HCT116 (cell line): Measurements from ENCODE around the gene OR51V1. TPM values are rescaled to one million over a fixed set of nuclear protein-coding genes. Genes with fewer than 3 reads are reported as not detected.

Source experiments
- ATAC-seq: fragments of 200-7000 bp; cut with Tn5 transposase; 2 replicates; pipeline ENCODE4 v1.9.1; 2020; ENCODE audit warnings: mild to moderate bottlenecking, moderate library complexity
- BruUV-seq: library from RNA; stranded (reverse); fragments of 400-500 nt; replicated peaks from 2 replicates; lab custom pipeline; 2021; lab: Mats Ljungman, UMichigan
- CTCF ChIA-PET: fragments of 300-600 bp; sonication (Branson Sonifier 250); formaldehyde crosslinking; loops from one replicate; lab custom pipeline; 2021; ENCODE audit warnings: antibody characterized with exemption; lab: Charles Lee
- POLR2A ChIA-PET: fragments of 300-600, 350-600 bp; sonication (Branson Sonifier 250); formaldehyde crosslinking; loops from one replicate; lab custom pipeline; 2021; ENCODE audit warnings: antibody characterized with exemption; lab: Charles Lee
- RAD21 ChIA-PET, 2 experiments: fragments of 300-600 bp; sonication (Branson Sonifier 250); formaldehyde crosslinking; loops; one replicate each; lab custom pipeline; 2023; ENCODE audit warnings: low total read pairs in 2 of 2; ENCODE audit not compliant: uncharacterized antibody in 2 of 2, unreplicated experiment in 2 of 2, low non-redundant PET in 1 of 2; lab: Charles Lee
- DNase-seq: peaks from one replicate; pipeline ENCODE4 v3.0.0-alpha.2; 2010; ENCODE audit warnings: low read depth, low spot score
- H2AFZ ChIP-seq: fragments of 200-600 bp; shearing (Covaris generic), sonication (generic); 2 replicates; pipeline ENCODE4 v1.6.1; 2017; ENCODE audit warnings: low read depth, mixed run types, mixed read lengths, antibody characterized with exemption, low read length; ENCODE audit not compliant: poor library complexity, severe bottlenecking
- H3K27ac ChIP-seq: 2 replicates; pipeline ENCODE4 v1.5.1; 2012; ENCODE audit warnings: low read depth, low read length
- H3K27me3 ChIP-seq: fragments of 200-600 bp; sonication (generic); 2 replicates; pipeline ENCODE4 v1.6.1; 2016; ENCODE audit warnings: mixed run types, low read length, mixed read lengths; ENCODE audit not compliant: insufficient read depth
- H3K36me3 ChIP-seq, 2 experiments: fragments of 200-500 bp in 1 of 2; fragments of 200-600 bp in 1 of 2; sonication (Bioruptor generic) in 1 of 2; sonication (generic) in 1 of 2; 2 replicates each; pipeline versions ENCODE4 v1.5.1 to v1.6.1; 2014 to 2016; ENCODE audit warnings: low read length in 2 of 2, inconsistent platforms in 1 of 2, mixed read lengths in 1 of 2, mixed run types in 1 of 2; ENCODE audit not compliant: insufficient read depth in 2 of 2, control insufficient read depth in 1 of 2
- H3K4me1 ChIP-seq, 2 experiments: fragments of 200-600 bp in 1 of 2; sonication (generic) in 1 of 2; 2 replicates each; pipeline versions ENCODE4 v1.5.1 to v1.6.1; 2012 to 2017; ENCODE audit warnings: low read length in 2 of 2, inconsistent platforms in 1 of 2, mild to moderate bottlenecking in 1 of 2, mixed read lengths in 1 of 2, mixed run types in 1 of 2, moderate library complexity in 1 of 2; ENCODE audit not compliant: insufficient read depth in 2 of 2, control insufficient read depth in 1 of 2
- H3K4me2 ChIP-seq: fragments of 200-600 bp; sonication (generic); 2 replicates; pipeline ENCODE4 v1.6.1; 2017; ENCODE audit warnings: mixed run types, low read length, mixed read lengths
- H3K4me3 ChIP-seq, 2 experiments: fragments of 200-600 bp in 1 of 2; sonication (generic) in 1 of 2; replicated peaks in 1 of 2; 2 replicates each; pipeline ENCODE4 v1.5.1; 2011 to 2016; ENCODE audit warnings: low read length in 2 of 2, control low read depth in 1 of 2, low read depth in 1 of 2, mild to moderate bottlenecking in 1 of 2, mixed read lengths in 1 of 2, mixed run types in 1 of 2
- H3K79me2 ChIP-seq: fragments of 200-600 bp; sonication (generic); 2 replicates; pipeline ENCODE4 v1.6.1; 2017; ENCODE audit warnings: mild to moderate bottlenecking, mixed run types, low read length, moderate library complexity, mixed read lengths; ENCODE audit not compliant: insufficient read depth
- H3K9ac ChIP-seq: fragments of 200-600 bp; sonication (generic); 2 replicates; pipeline ENCODE4 v1.6.1; 2016; ENCODE audit warnings: low read length, mixed read lengths
- H3K9me2 ChIP-seq: fragments of 200-600 bp; sonication (generic), shearing (Covaris generic); 2 replicates; pipeline ENCODE4 v1.6.1; 2017; ENCODE audit warnings: mixed run types, mild to moderate bottlenecking, moderate library complexity; ENCODE audit not compliant: insufficient read depth
- H3K9me3 ChIP-seq, 2 experiments: fragments of 200-500 bp in 1 of 2; fragments of 200-600 bp in 1 of 2; sonication (Bioruptor generic) in 1 of 2; sonication (generic) in 1 of 2; 2 replicates each; pipeline ENCODE4 v1.6.1; 2014 to 2017; ENCODE audit warnings: low read length in 2 of 2, mixed read lengths in 2 of 2, inconsistent platforms in 1 of 2, low read depth in 1 of 2, mild to moderate bottlenecking in 1 of 2, mixed run types in 1 of 2, moderate library complexity in 1 of 2; ENCODE audit not compliant: control insufficient read depth in 1 of 2, insufficient read depth in 1 of 2
- H4K20me1 ChIP-seq: fragments of 200-600 bp; sonication (generic), shearing (Covaris generic); 2 replicates; pipeline ENCODE4 v1.6.1; 2017; ENCODE audit warnings: mixed run types, mild to moderate bottlenecking, moderate library complexity; ENCODE audit not compliant: insufficient read depth
- CEBPB ChIP-seq: IDR thresholded peaks from 2 replicates; pipeline ENCODE4 v1.6.1; 2012; ENCODE audit warnings: low read depth
- EGR1 ChIP-seq: IDR thresholded peaks from 2 replicates; pipeline ENCODE4 v1.6.1; 2012; ENCODE audit warnings: low read depth
- ELF1 ChIP-seq: IDR thresholded peaks from 2 replicates; pipeline ENCODE4 v1.6.1; 2012; ENCODE audit warnings: low read depth, borderline replicate concordance
- EZH2 ChIP-seq: fragments of 200-600 bp; sonication (generic); IDR thresholded peaks from 2 replicates; pipeline ENCODE4 v1.6.1; 2017; ENCODE audit warnings: antibody characterized with exemption, mixed run types
- EZH2phosphoT487 ChIP-seq: fragments of 200-600 bp; IDR thresholded peaks from 2 replicates; pipeline ENCODE4 v1.6.1; 2018; ENCODE audit warnings: antibody characterized with exemption, borderline replicate concordance
- FOSL1 ChIP-seq: IDR thresholded peaks from 2 replicates; pipeline ENCODE4 v1.6.1; 2012; ENCODE audit warnings: low read depth
- JUND ChIP-seq: IDR thresholded peaks from 2 replicates; pipeline ENCODE4 v1.6.1; 2012
- POLR2A ChIP-seq: IDR thresholded peaks from 2 replicates; pipeline ENCODE4 v1.7.0; 2011; ENCODE audit warnings: borderline replicate concordance; ENCODE audit not compliant: insufficient read depth, insufficient read length; ENCODE audit errors: extremely low read depth
- POLR2AphosphoS5 ChIP-seq: IDR thresholded peaks from 2 replicates; pipeline ENCODE4 v1.6.1; 2011; ENCODE audit warnings: mild to moderate bottlenecking, low read depth, low read length, moderate library complexity
- RAD21 ChIP-seq: IDR thresholded peaks from 2 replicates; pipeline ENCODE4 v1.6.1; 2012; ENCODE audit warnings: low read depth, mild to moderate bottlenecking
- SIN3A ChIP-seq: IDR thresholded peaks from 2 replicates; pipeline ENCODE4 v1.6.1; 2012; ENCODE audit warnings: low read depth
- SP1 ChIP-seq: IDR thresholded peaks from 2 replicates; pipeline ENCODE4 v1.6.1; 2012; ENCODE audit warnings: low read depth
- SRF ChIP-seq: IDR thresholded peaks from 2 replicates; pipeline ENCODE4 v1.6.1; 2012; ENCODE audit warnings: low read depth
- TCF7L2 ChIP-seq: IDR thresholded peaks from 2 replicates; pipeline ENCODE4 v1.7.0; 2011; ENCODE audit warnings: borderline replicate concordance, inconsistent platforms; ENCODE audit not compliant: insufficient read depth, insufficient read length; ENCODE audit errors: extremely low read depth
- YY1 ChIP-seq: IDR thresholded peaks from 2 replicates; pipeline ENCODE4 v1.6.1; 2011; ENCODE audit warnings: low read length, low read depth, moderate library complexity, mild to moderate bottlenecking; ENCODE audit not compliant: insufficient replicate concordance; ENCODE audit errors: extremely low read depth
- ZBTB33 ChIP-seq: IDR thresholded peaks from 2 replicates; pipeline ENCODE4 v1.6.1; 2011; ENCODE audit warnings: mild to moderate bottlenecking, low read length, moderate library complexity; ENCODE audit not compliant: insufficient replicate concordance; ENCODE audit errors: extremely low read depth
- ZFX ChIP-seq: fragments of 450-650 bp; IDR thresholded peaks from 2 replicates; pipeline ENCODE4 v1.6.1; 2017
- ZNF274 ChIP-seq: fragments of 200-500 bp; sonication (Bioruptor generic); IDR thresholded peaks from 2 replicates; pipeline ENCODE4 v1.6.1; 2014; ENCODE audit warnings: mild to moderate bottlenecking, low read depth, low read length, inconsistent platforms
- intact Hi-C: fragments of 100-400 bp; cut with micrococcal nuclease; formaldehyde crosslinking; loops from 2 replicates; pipeline ENCODE4 v1.10.0; 2022
- total RNA-seq: library from RNA; stranded (reverse); gene quantifications from one replicate; pipeline ENCODE4 v1.2.1, GENCODE V29; 2021; ENCODE audit not compliant: unreplicated experiment
- TF ChIP-seq, protein P1 (sequence below): IDR thresholded peaks from 2 replicates; pipeline ENCODE4 v1.6.1; 2012; ENCODE audit warnings: low read depth

OR51V1 gene
- total RNA-seq, 1 experiment from 2014 or later: not detected

GRCh38 chr11:5188201-5188600, 12.3 kb downstream of the OR51V1 start (continued):
- TF ChIP-seq POLR2A: no peak
- no peak for TF ChIP-seq RAD21
- TF ChIP-seq EGR1: no peak
- TF ChIP-seq SIN3A: no peak

GRCh38 chr11:5178046-5178837, 22.2 kb downstream of the OR51V1 start:
- Histone ChIP-seq H2AFZ (no peak overlapping the region), H3K36me3 (no peaks in the 10 kb centered on the region), H3K4me2 (no peak overlapping the region), H3K4me3 (no peak overlapping the region), H3K9ac (no peak overlapping the region), H4K20me1 (no peaks in the 10 kb centered on the region), H3K27me3 (peaks cover 40% of the 10 kb centered on the region), H3K27ac (no peak overlapping the region), H3K4me1 (no peaks in the 10 kb centered on the region), H3K9me2 (no peaks in the 10 kb centered on the region), H3K79me2 (no peaks in the 10 kb centered on the region), H3K9me3 (no peaks in the 10 kb centered on the region)
- BruUV-seq: no TSS peak
- ChIA-PET CTCF (no interaction called here), POLR2A (no interaction called here), RAD21 (no interaction called here)
- no peak for ATAC-seq
- DNase-seq: no peak
- intact Hi-C loops: no loop called here
- TF ChIP-seq ZFX (no peak), ELF1 (no peak), YY1 (no peak), SRF (no peak), POLR2A (no peak), FOSL1 (no peak), ZNF274 (no peak), RAD21 (no peak), POLR2AphosphoS5 (no peak), SP1 (no peak), EGR1 (no peak), CEBPB (no peak), JUND (no peak), EZH2phosphoT487 (no peak), EZH2 (no peak), TCF7L2 (no peak), ZBTB33 (no peak)
- TF ChIP-seq, protein P1, sequence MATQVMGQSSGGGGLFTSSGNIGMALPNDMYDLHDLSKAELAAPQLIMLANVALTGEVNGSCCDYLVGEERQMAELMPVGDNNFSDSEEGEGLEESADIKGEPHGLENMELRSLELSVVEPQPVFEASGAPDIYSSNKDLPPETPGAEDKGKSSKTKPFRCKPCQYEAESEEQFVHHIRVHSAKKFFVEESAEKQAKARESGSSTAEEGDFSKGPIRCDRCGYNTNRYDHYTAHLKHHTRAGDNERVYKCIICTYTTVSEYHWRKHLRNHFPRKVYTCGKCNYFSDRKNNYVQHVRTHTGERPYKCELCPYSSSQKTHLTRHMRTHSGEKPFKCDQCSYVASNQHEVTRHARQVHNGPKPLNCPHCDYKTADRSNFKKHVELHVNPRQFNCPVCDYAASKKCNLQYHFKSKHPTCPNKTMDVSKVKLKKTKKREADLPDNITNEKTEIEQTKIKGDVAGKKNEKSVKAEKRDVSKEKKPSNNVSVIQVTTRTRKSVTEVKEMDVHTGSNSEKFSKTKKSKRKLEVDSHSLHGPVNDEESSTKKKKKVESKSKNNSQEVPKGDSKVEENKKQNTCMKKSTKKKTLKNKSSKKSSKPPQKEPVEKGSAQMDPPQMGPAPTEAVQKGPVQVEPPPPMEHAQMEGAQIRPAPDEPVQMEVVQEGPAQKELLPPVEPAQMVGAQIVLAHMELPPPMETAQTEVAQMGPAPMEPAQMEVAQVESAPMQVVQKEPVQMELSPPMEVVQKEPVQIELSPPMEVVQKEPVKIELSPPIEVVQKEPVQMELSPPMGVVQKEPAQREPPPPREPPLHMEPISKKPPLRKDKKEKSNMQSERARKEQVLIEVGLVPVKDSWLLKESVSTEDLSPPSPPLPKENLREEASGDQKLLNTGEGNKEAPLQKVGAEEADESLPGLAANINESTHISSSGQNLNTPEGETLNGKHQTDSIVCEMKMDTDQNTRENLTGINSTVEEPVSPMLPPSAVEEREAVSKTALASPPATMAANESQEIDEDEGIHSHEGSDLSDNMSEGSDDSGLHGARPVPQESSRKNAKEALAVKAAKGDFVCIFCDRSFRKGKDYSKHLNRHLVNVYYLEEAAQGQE: no peak
